ENCODE results near the gene OLIG3.

OLIG3 gene

DNA sequence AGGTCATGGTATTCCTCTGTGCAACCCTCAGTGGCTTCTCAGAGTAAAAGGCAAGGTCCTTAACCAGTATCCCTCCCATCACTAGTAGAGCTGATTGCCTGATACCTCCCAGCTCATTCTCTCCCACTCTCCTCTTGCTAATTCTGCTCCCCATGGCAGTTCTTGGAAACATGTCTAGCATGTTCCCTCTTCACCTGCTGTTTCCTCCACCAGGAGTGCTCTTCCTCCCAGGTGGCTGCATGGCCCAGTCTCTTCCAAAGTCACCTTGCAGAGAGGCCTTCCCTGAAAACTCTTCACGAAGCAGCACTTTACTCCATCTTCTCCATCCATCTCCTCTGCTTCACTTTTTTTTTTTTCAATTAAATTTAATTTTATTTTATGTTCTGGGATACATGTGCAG, 36.2 kb upstream of the OLIG3 start:
- H3K27ac ChIP-seq, result no peak overlapping the region
- CTCF ChIA-PET, result no interaction called here
- TF ChIP-seq, protein P1, sequence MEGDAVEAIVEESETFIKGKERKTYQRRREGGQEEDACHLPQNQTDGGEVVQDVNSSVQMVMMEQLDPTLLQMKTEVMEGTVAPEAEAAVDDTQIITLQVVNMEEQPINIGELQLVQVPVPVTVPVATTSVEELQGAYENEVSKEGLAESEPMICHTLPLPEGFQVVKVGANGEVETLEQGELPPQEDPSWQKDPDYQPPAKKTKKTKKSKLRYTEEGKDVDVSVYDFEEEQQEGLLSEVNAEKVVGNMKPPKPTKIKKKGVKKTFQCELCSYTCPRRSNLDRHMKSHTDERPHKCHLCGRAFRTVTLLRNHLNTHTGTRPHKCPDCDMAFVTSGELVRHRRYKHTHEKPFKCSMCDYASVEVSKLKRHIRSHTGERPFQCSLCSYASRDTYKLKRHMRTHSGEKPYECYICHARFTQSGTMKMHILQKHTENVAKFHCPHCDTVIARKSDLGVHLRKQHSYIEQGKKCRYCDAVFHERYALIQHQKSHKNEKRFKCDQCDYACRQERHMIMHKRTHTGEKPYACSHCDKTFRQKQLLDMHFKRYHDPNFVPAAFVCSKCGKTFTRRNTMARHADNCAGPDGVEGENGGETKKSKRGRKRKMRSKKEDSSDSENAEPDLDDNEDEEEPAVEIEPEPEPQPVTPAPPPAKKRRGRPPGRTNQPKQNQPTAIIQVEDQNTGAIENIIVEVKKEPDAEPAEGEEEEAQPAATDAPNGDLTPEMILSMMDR (conservative IDR thresholded peaks at IDR 0.05; ENCODE audit: low read depth), result no peak
- no peak for DNase-seq (ENCODE audit: low spot score)
- POLR2A ChIA-PET (ENCODE audit: low non-redundant PET), result no interaction called here

DNA sequence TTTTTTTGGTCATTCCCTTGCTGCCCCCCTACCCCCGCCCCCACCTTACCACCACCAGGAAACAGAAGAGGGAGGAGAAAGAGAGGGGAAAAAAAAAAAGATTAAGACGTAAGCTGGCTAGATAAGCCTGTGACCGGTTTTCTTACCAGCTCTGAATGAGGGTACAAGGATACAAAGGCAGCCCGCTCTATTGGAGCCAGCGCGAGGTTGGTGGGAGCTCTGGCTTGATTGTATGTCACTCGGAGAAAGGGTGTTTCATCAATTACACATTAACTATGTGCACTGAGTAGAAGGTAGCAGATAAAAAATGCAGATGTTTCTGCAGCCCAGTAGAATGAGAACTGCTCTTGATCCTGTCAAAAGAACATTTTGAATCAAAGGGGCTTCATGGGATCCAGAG, 28.6 kb upstream of the OLIG3 start:
- no peak overlapping the region for H3K27ac ChIP-seq
- no peak for DNase-seq (ENCODE audit: low spot score)
- CTCF ChIA-PET, result no interaction called here
- POLR2A ChIA-PET (ENCODE audit: low non-redundant PET), result no interaction called here
- TF ChIP-seq, protein P1 (conservative IDR thresholded peaks at IDR 0.05; ENCODE audit: low read depth), result no peak

DNA sequence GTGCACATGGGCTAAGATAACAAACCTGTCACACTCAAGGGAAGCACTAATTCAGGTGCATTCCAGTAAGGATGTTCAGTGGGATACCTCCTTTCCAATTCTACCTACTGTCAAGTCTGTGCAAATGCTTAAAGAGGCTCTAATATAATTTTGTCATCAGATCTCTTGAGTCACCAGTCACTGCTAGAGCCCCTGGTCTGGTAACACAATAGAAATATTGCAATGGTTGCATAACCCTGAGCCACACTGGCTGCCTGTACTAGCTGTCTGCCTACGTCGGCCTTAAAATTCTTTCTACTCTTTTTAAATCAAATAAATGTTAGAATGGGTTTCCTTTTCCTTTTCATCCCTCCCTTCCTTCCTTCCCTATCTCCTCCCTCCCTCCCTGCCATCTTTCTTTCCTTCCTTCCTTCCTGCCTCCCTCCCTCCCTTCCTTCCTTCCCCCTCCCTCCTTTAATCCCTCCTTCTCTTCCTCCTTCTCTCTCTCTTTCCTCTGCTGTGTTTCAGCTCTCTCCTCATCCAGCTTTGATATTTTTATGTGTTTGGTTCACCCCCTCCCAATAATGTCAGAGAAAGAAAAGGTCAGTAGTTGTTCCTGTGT, 28.1 kb upstream of the OLIG3 start:
- CTCF ChIA-PET, result interaction anchor here (0.6 to 0.9 kb wide), 2 partner anchors 18 to 170 kb away, joined by 4 read pairs; no protein-coding TSS in a partner anchor
- DNase-seq (ENCODE audit: low spot score), result no peak
- TF ChIP-seq, protein P1 (conservative IDR thresholded peaks at IDR 0.05; ENCODE audit: low read depth), result no peak
- no peak overlapping the region for H3K27ac ChIP-seq
- POLR2A ChIA-PET (ENCODE audit: low non-redundant PET), result no interaction called here

DNA sequence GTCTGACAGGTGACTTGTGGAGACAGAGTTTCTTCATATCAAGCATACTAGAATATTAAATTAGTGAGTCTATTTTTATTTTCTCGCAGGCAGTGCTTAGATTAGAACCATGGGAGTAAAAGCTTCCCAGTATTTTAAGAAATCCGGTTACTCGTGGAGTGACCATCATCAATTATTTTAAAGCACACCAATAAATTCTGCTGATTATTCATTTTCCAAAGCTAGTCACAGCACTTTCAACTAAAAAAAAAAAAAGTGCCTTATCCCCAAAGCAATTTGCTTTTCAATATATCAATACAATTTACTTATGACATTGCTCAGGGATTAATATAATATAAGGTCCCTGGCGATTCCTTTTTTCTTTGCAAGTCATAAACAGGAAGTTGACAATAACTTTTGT, 26.3 kb upstream of the OLIG3 start:
- POLR2A ChIA-PET (ENCODE audit: low non-redundant PET), result no interaction called here
- TF ChIP-seq, protein P1 (conservative IDR thresholded peaks at IDR 0.05; ENCODE audit: low read depth), result no peak
- CTCF ChIA-PET, result interaction anchor here (0.6 to 1.0 kb wide), 3 partner anchors 10 to 243 kb away, joined by 3 to 4 read pairs (median 4); no protein-coding TSS in a partner anchor
- no peak for DNase-seq (ENCODE audit: low spot score)
- no peak overlapping the region for H3K27ac ChIP-seq

DNA sequence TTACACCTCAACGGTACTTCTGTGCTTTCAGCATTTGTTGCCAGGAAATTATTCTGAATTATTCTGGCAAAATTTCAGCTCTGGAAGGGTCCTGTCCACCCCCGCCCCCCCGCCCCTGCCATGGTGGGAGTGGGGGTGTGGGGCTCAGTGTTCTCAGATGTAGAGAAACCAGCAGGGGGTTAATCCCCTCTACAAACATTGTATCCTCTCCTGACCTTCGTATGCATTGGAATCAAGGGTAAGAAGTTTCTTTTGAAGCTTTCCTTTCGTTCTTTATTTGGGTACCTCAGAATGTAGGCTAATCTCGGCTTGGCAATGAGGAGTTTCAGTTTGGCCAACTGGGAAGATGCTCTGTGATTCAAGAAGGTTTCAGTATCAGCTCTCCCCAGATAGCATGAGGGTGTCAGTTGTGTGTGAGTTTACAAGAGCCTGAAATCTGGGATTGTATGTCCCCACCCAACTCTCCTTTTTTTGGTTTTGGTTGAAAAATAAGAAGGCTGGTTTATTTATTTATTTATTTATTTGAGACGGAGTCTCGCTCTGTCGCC, 25.5 kb upstream of the OLIG3 start:
- TF ChIP-seq, protein P1 (conservative IDR thresholded peaks at IDR 0.05; ENCODE audit: low read depth), result no peak
- ChIA-PET CTCF (no interaction called here), POLR2A (ENCODE audit: low non-redundant PET) (no interaction called here)
- DNase-seq (ENCODE audit: low spot score), result no peak
- H3K27ac ChIP-seq, result no peak overlapping the region

DNA sequence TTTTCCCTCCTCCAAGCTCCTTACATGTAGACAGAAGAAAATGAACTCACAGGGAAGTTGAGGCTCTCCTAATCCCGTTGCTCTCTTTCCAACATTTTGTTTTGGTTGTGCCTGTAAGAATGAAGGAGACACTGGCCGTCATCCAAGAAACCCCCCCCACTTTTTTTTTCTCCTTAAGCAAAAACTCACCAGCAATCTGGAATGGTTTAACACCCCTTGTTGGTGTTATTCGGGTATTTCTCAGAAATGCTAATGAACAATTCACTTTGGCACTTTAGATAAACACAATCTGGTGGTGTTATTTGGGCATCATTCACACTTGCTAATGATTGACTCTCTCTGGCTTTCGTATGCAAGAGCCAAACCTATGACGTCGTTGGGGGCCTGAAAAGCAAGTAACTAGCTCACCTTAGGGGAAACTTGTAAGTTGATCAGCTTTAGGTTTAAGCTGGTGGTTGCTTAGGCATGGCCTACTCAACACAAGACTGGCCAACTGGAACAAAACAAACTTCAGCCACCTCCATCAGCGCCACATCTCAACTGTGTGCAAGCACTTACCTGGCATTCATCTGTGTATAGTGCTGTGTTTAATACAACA, 24.3 kb upstream of the OLIG3 start:
- CTCF ChIA-PET, result interaction anchor here (0.6 to 0.7 kb wide), 2 partner anchors 90 to 363 kb away, joined by 3 read pairs; no protein-coding TSS in a partner anchor

More for the DNA sequence above, 24.3 kb upstream of the OLIG3 start:
- POLR2A ChIA-PET (ENCODE audit: low non-redundant PET), result no interaction called here
- no peak overlapping the region for H3K27ac ChIP-seq
- TF ChIP-seq, protein P1 (conservative IDR thresholded peaks at IDR 0.05; ENCODE audit: low read depth), result no peak
- no peak for DNase-seq (ENCODE audit: low spot score)
